ENCODE measurements around the gene ARHGAP6.
"Not testable (repeated sequence)": the region's sequence is repeated elsewhere in the genome, so short reads cannot be mapped to it uniquely, and the experiment has no call there.

Gene ARHGAP6

DNA sequence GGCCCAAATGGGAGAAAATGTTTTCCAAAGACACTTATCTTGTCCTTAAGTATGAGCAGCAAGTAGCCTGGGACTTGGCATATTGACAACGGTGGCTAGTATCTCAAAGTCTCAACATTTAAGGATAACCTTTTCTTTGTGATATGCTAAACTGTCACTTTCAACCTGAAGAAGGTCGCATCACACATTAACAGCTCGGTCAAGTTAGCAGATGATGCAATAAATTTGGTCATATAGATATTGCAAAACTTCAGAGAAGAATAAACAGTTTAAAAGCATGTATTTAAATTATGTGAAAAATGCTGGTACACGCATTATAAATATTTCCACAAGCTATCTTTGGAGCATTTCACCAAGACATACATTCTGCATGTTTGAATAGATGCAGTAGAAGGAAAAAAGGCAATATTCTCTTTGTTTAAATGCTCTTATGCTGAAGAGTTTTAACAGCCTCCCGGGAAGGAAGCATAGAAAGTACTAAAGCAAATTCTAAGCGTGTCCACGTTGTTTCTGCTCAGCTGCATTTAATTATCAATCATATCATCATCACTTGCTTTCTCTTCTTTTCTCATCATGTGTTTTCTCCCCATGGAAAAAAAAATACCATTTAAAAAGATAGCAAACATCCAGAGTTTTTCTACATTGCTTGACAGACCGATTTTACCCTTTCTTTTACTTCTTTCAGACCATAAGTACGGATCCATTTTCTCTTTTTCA, 24.2 kb downstream of the ARHGAP6 start:
- no peak for DNase-seq

DNA sequence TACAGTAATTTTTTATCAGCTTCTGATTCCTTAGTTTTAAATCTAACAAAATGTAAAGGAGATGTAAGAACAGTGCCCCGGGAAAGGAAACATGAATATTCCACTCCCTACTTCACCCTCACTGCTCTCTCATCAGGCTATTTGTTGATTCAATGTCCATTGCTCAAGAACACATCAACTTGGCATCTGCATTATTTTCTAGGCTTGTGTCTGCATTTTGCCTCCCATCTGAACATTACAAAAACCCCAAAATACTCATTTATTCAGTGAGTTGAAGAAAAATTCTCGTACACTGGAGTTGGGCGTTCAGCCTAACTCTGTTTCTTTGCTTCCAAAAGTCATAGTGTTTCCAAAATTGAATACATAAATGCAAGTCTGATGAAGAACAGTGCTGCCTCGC, 25.6 kb downstream of the ARHGAP6 start:
- no peak for DNase-seq

DNA sequence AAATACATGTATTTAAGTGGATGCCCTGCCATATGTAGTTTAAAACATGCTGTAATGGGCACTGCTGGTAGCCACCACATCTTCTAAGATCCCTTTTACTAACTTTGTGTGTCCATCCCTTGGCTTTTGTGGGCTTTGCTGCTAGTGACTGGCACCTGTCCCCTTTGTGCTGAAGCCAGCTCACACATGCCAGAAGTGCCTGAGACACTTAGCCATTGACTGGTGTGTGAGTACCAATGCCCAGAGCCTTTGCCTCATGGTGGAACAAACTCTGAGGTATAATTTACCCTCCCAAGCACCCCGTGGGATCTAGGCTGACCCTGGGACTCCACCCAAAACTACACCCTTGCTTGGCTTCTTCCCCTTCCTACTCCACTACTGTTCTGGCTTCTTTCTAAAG, 33.0 kb downstream of the ARHGAP6 start:
- no peak for DNase-seq

DNA sequence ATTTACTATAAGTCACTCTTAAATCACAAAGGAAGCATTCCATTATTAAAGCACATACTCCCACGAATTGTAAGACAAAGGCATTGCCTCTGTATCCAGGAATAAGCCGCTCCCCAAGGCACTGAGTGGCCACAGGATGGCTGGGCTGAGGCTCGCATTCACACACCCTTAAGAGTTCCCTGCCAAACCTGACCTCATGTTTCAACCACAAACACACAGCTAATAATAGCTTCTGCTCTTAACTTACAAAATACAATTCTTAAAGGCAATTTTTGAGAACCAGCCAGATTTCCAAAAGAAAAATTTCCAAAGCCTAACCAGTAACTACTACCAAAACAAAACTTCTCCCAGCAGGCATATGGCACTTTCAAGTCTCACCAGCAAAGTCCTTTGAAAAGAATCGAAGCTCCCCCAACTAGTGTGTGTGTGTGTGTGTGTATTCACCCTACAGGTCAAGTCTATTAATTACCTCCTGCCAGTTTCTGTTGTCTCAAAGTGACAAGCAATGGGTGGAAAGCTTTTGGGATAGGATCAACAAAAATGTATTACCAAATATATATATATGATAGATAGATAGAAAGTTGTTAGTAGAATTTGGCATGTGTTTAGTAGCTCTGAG, 36.0 kb downstream of the ARHGAP6 start:
- no peak for DNase-seq

DNA sequence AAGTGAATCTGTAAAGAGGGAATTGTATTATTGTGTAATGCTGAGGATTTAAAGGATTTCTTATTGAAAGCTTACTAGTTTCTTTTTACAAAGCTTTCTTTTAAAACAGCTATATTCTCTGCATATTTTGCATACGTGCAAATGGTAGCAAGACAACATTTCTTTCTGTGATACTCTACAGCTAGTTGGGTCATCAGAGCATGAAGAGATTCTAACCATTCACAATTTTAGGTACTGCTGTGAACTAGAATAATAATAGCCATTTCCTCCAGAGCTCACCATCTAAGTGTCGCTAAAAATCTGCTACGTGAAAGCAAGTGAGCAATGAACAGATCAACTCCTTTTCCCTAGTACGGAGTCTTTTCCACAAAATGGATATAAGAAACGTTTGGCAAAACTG, 37.3 kb downstream of the ARHGAP6 start:
- DNase-seq: no peak

DNA sequence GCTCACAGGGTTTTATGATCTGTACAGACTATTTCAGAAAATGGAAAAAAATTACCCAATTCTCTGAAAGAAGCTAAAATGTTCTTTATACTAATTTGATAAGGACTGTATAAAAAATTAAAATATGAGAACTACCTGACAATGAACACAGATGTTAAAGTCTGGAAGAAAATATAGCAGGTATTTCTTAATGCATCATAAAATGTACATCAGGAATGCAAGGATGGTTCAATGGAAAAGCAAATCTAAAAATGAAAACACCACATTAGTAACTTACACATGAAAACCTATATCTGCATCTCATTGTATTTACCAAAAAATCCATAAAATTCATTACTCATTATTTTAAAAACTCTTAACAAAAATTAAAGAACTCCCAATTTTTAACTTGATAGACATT, 39.4 kb downstream of the ARHGAP6 start:
- no peak for DNase-seq

DNA sequence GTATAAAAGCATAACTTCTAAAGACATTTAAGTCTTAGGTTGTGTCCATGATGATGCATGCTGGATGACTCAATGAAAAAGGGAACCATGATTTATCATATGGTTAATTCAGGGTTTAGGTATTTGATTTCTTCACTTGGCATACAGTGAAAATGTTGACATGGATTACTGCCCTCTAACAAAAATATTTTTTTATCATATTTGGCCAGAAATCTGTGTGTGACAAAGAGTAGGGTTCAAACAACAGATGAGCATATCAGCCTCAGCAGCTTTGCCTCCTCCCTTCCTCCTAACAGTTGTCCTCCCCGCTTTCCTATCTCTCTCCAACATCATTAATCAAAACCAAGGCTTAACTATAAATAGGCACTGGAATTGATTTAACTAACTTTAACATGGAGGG, 46.3 kb downstream of the ARHGAP6 start:
- DNase-seq: no peak

DNA sequence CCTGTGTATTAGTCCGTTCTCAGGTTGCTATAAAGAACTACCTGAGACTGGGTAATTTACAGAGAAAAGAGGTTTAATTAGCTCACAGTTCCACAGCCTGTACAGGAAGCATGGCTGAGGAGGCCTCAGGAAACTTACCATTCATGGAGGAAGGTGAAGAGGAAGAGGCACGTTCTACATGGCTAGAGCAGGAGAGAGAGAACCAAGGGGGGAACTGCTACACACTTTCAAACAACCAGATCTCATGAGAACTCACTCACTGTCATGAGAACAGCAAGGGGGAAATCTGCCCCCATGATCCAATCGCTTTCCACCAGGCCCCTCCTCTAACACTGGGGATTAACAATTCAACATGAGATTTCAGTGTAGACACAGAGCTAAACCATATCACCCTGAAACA, 51.5 kb downstream of the ARHGAP6 start:
- not testable (repeated sequence) for DNase-seq

DNA sequence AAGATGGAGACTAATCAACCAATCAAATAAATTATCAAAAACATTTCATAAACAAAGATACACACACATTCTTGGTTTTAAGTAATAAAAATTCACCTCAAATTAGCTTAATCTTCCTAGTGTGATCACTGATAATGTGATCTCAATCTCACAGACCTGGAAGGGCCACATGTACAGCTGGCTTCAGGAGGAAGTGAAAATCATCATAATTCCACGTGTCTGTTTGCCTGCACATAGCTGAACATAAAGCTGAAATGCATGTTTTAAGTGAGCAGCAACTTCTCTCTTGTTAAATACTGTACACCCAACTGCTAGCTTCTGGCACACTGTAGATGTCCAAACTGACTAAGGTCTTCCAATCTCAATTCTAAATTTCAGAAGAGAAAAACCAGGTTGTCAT, 53.8 kb downstream of the ARHGAP6 start:
- DNase-seq: no peak

DNA sequence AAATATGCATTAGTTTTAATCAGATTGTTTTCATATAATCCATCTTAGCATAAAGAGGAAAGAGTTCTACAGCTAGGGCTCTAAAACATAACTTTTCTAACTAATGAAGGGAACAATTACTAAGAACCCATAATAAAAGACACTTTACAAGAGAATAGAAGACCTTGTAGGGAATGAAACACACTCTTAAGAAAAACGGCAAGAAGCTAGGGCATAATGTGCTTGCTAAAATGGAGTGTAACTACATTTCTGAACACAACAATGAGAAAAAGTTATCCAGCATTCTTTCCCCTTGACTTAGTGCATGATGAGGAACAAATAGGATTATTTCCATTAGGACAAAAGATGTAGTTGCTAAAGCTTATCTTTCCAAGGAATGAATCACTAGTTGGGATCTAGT, 54.6 kb downstream of the ARHGAP6 start:
- DNase-seq: no peak

DNA sequence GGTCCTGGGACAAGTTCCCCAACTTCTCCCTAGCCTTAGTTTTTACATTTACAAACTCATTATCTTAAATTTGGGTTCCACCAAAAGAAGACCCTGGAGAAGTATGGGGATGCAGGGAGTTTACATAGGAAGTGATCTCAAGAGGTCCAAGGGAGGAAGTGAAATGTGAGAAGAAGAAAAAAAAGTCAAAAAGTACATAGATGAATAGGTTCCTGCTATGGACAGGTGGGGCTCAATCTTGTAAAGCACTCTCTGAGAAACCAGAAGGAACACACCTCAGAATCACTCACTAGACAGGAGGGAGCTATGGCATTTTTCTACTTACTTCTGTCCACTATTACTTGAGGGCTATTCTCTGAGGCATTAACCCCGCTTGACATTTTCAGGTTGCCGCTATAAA, 56.6 kb downstream of the ARHGAP6 start:
- DNase-seq: no peak

DNA sequence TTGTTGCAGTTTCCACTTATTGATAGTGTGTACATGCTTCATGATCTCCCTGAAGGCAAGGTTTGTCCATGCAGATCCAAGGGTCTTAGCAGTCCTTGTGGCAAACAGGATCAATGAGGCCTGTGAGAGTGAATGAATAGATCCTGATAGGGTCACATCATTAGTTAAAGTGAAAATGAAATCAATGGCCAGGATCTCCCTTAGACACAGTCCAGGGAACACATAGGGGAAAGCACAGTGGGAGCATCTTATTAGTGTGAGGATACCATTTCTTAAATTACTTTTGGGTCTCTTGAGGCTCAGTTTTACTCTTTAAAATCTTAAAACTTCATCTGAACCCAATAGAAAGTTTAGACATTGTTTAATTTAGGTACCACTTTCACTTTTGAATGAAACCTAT, 59.3 kb downstream of the ARHGAP6 start:
- DNase-seq: no peak

DNA sequence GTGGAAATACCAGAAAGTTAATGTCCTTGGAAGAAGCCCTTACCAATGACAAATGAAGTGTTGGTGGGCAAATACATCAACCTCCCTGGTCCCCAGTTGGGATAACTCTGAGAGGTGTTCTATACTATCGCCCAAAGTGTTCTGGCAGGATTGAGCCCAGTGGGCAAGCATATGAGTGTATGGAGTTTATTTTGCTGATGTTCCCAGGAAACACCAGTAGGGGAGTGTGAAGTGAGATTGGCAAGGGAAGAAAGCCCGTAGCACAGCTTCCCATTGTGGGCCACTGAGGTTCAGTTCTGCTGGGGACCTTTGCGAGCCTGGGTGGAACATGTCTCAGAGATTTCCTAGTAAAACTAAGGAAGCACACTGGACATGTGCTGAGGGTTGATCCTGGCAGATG, 65.1 kb downstream of the ARHGAP6 start:
- DNase-seq: no peak

DNA sequence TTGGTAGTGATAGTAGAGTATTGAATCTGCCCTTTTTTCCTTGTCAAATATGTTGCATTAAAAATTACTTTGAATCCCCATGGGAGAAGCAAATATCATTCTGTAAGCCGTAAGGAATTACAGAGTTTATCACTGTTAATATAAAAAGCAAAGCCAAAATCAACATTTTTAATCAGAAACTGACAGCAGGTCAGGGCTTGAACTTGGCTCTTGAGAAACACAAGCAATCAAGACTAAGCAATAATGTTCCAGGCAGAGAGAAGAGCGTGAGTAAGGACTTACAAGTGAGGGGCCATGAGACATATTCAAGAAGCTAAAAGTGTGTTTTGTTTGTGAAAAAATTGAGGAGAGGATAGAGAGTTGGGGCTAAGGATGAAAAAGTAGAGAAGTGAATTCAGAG, 68.2 kb downstream of the ARHGAP6 start:
- no peak for DNase-seq

DNA sequence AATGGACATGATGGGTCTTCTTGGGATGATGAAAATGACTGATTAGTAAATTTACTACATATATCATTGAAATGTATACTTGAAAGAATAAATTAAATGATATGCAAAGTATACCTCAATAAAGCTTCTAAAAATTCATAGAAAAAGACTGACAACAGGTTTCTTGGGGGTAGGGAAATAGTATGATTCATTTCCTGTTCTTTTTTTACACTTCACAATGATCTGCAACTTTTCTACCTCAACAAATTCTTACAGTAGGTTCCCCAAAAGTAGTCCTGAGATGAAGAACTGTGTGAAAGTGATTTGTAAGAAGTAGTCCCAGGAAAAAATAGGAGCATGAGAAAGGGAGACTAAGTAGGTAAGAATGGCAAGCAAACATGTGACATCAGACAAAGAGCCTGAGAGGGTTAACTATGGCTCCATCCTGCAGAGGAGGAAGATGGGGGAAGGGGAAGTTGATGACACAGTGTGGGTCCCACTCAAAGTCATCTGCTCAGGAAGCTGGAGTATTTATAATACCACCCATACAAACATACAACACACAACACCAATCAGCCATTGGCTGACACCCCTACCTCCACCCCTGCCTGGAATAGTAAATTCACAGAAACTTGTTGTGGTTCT, 73.9 kb downstream of the ARHGAP6 start:
- DNase-seq: no peak

DNA sequence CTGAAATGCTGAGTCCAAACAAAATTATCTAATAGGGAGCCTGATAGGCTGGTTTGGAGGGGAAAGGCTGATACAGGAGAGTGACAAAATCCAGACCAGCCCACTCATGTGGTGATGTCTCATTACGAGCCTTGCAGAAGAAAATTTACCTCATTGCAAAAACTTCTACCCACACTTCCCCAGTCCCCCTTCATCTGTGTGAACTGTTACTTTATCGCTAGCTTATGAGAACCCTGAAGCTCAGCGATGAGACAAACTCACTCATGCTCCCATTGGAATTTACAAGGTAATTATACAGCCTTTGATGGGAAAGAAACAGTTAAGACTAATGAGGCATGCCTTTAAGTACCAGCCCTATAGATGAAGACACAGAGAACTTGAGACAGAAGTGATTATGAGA, 76.1 kb downstream of the ARHGAP6 start:
- no peak for DNase-seq

DNA sequence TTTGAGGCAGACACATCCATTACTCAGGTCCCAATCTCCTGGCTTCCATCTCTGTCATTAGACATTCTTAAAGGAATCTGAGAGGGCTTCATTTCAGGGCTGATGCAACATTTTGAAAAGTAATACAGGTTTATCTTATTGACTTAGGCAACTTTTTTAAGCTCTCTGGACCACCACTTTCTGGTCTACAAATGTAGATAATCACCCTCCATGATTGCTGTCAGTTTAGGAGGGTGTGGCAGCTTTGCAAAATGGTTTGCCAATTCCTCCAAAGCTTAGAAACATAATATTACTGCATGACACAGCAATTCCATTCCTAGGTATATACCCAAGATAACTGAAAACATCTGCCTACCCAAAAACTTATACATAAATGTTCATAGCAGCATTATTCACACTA, 77.6 kb downstream of the ARHGAP6 start:
- DNase-seq: no peak

DNA sequence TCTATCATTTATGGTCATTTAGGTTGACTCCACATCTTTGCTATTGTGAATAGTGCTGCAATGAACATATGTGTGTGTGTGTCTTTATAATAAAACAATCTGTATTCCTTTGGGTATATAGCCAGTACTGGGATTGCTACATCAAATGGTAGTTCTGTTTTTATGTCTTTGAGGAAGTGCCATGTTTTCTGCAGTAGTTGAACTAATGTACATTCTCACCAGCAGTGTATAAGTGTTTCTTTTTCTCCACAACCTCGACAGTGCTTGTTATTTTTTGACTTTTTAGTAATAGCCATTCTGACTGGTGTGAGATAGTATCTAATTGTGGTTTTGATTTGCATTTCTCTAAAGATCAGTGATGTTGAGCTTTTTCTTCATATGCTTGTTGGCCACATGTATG, 80.5 kb downstream of the ARHGAP6 start:
- no peak for DNase-seq

DNA sequence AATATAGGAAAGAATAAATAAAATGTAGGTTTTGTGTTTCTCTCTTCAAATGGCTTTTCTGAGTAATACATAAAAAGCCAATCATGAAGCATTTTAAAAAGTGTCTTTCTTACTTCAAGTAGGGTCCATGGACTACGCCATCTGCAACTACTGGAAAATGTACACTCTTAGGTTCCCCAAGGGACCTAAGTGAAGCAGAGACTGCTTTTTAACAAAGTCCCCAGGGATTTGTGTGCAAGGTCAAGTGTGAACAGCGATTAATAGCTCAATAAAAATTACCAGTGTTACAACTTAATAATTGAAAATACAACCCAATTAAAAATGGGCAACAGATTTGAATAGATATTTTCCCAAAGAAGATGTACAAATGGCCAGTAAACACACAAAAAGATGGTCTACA, 84.9 kb downstream of the ARHGAP6 start:
- no peak for DNase-seq

DNA sequence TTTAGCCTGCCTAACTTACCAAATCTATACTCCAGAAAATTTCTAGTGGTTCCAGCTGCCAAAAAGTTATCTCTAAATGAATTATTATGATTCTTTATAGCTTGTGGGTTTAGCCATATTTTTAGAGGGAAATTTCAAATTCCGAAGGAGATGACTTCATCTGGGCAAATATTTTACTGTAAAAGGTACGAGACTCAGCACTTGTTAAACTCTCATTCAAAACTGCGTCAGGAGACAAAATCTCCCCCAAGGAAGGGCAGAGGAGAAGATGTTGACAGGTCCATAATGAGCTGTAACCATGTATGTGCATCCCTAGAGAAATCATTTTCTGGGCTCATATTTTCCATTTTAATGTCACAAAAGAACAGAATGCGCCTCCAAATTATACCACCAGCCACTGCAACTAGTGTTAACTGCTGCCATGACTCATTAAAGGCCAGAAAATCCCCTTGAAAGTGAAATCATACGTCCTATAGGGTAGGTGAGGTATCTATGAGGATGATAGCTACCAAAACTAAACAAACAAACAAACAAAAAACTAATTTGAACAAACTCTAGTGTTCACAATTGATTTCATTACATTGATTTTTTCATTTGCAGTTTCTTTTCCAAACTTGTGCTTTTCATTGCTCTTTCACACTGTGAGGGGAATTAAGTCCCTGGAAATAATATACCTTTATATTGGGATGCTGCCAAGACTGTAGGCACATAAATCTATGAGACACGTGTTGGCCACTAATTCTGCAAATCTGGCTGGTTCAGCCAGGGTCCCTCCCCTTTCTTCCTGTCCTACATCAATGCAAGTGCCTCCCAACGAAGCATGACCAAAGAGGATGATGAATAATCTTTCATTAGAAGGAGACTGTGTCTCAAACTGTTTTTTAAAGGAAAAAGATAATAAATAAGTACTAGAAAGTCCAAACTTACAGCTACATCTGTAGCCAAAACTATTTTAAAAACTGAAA, 85.8 kb downstream of the ARHGAP6 start:
- no peak for DNase-seq

DNA sequence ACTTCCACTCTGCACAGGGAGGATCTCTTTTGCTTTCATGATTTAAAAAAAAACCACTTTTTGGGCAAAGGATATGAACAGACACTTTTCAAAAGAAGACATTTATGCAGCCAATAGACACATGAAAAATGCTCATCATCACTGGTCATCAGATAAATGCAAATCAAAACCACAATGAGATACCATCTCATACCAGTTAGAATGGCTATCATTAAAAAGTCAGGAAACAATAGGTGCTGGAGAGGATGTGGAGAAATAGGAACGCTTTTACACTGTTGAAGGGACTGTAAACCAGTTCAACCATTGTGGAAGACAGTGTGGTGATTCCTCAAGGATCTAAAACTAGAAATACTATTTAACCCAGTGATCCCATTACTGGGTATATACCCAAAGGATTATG, 87.4 kb downstream of the ARHGAP6 start:
- not testable (repeated sequence) for DNase-seq

DNA sequence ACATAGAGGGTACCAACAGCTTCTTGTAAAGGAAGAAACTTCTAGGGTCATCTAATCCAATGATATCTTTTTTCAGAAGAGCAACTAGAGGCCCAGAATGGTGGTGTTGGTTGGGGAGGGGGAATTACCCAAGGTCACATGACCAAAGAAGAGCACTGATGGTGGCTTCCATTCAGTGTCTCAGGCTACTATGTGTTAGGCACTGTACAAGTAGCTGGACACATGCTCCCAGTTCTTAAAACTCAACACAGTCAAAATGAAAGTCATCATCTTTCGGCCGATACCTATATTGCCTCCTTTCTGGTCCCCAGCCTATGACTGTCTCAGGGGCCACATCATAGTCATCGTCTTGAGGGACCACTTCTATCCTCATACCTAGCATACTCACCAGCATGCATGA, 88.1 kb downstream of the ARHGAP6 start:
- no peak for DNase-seq

DNA sequence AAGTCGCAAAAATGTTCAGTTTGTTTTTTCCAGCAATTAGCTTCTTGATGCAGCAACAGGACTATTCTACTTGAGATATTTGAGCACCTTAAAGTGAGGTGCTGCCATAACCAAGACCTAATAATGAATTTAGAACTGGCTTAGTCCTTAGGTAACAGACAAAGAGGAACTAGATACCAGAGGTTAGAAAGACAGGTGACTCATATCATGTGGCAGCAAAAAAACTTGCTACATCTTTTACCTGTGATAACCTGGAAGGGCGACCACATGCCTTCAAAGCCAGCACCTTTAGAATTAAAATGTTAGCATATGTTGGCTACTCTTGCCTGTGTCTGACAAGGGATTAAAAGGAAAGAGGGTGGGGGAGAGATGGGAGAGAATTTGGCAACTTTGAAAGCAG, 90.4 kb downstream of the ARHGAP6 start:
- no peak for DNase-seq
